GM23338 (cell line): Measurements from ENCODE around the gene TRAF3IP3.

Experiments used
- CTCF ChIP-seq, 2 experiments: fragments of 200-600 bp in 1 of 2; sonication (generic) in 1 of 2; conservative IDR thresholded peaks; 2 replicates each; pipeline versions ENCODE4 v1.5.1 to v1.6.1; 2016 to 2017; ENCODE audit warnings: antibody characterized with exemption in 2 of 2, low read depth in 2 of 2, mild to moderate bottlenecking in 2 of 2, moderate library complexity in 1 of 2
- EZH2 ChIP-seq: fragments of 200-600 bp; sonication (generic); IDR thresholded peaks from one replicate; pipeline ENCODE4 v1.8.0; 2017; ENCODE audit warnings: antibody characterized with exemption, mild to moderate bottlenecking, low read depth; ENCODE audit not compliant: unreplicated experiment
- JUNB ChIP-seq: IDR thresholded peaks from one replicate; pipeline ENCODE4 v1.6.1; 2016; ENCODE audit warnings: antibody characterized with exemption; ENCODE audit not compliant: unreplicated experiment
- NANOG ChIP-seq: IDR thresholded peaks from 2 replicates; pipeline ENCODE4 v1.6.1; 2016; ENCODE audit warnings: antibody characterized with exemption, borderline replicate concordance
- POLR2AphosphoS5 ChIP-seq: IDR thresholded peaks from 2 replicates; pipeline ENCODE4 v1.6.1; 2016; ENCODE audit warnings: antibody characterized with exemption, low read depth

GRCh38 chr1:209829716-209830115 is 73.9 kb downstream of the TRAF3IP3 start:
- TF ChIP-seq JUNB (no peak), CTCF (conservative IDR thresholded peaks at IDR 0.05; ENCODE audit: low read depth in 2 of 2) (no peak), EZH2 (no peak), NANOG (no peak), POLR2AphosphoS5 (no peak)
